ENCODE data around the gene OBSCN. TPM values are rescaled to one million over a fixed set of nuclear protein-coding genes. Genes with fewer than 3 reads are reported as not detected.

Gene OBSCN
- total RNA-seq, 1 donor from 2014 or later = 10.2 TPM

DNA sequence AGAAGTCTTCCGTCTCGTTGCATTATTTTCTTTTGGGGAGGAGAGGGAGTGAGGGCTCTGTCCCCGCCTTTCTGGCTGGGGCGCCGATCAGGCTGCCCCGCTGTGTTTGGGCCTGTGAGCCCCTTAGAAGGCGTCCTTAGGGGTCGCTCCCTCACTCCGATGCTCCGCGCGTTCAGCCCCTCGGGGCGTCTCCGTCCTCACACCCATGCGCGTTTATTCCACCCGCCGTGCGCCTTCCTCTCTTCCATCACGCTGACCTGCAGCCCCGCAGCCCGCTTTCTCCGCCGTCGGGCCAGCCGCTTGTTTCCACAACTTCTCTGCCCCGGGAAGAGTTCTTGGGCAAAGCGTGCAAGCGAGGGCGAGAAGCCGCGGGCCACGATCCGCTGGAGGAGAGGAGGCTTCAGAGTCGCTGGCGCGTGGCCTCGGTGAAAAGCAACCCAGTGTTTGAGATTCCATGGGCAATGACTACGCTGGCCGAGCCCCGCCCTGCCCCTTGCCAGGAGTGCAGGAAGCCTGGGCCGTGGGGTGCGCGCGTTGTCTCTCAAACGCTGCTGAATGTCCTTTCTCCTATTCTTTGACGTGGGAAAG, 171.1 kb downstream of the OBSCN start:
- no peak for TF ChIP-seq CTCF (IDR thresholded peaks at IDR 0.05)
- H3K27me3 Mint-ChIP-seq (ENCODE audit: low read depth) = no peaks in the 10 kb centered on the region
- peak overlapping the region; percentile 43 for H3K27ac Mint-ChIP-seq (ENCODE audit: unreplicated experiment)
- peaks cover 8% of the 10 kb centered on the region for H3K4me1 Mint-ChIP-seq (ENCODE audit: low read depth)
- no peaks in the 10 kb centered on the region for H3K9me3 Mint-ChIP-seq (ENCODE audit: low read depth)
- H3K36me3 Mint-ChIP-seq (ENCODE audit: low read depth) = no peaks in the 10 kb centered on the region
- H3K4me3 Mint-ChIP-seq (ENCODE audit: unreplicated experiment) = peak overlapping the region; percentile 87
- peak; percentile 82 for DNase-seq (ENCODE audit: low spot score)

DNA sequence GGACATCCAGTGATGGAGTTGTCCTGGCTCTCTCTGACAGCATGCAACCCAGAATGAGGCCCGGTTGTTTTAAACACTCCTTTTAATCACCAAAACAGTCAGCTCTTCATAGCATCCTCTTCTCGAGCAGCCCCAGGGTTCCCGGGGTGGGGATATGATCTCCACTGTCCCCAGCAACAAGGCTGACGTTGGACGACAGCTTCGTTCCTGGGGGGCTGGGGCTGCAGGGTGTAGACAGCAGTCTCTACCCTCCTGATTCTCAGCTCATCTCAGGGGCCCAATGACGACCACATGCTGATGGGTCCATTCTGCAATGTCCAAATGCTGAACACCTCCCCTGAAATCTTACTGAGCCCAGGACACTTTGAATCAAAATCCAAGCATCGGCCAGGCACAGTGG, 171.8 kb downstream of the OBSCN start:
- H3K36me3 Mint-ChIP-seq (ENCODE audit: low read depth) = no peaks in the 10 kb centered on the region
- TF ChIP-seq CTCF (IDR thresholded peaks at IDR 0.05) = no peak
- no peak overlapping the region for H3K4me3 Mint-ChIP-seq (ENCODE audit: unreplicated experiment)
- H3K27me3 Mint-ChIP-seq (ENCODE audit: low read depth) = no peaks in the 10 kb centered on the region
- no peak overlapping the region for H3K27ac Mint-ChIP-seq (ENCODE audit: unreplicated experiment)
- H3K4me1 Mint-ChIP-seq (ENCODE audit: low read depth) = peaks cover 8% of the 10 kb centered on the region
- no peaks in the 10 kb centered on the region for H3K9me3 Mint-ChIP-seq (ENCODE audit: low read depth)
- peak; percentile 50 for DNase-seq (ENCODE audit: low spot score)

DNA sequence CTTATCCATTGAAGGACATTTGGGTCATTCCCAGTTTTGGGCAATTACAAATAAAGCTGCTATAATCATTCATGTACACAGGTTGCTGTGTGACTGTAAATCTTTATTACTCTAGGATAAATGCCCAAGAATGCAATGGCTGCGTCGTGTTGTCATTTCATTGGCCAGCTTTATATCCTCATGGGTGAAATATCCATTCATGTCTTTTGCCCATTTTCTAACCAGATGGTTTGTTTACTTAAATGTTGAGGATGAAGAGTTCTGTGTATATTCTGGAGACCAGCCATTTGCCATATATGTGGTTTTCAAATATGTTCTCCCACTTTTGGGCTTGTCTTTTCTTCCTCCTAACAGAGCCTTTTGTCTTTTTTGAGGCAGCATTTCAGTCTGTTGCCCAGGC, 173.5 kb downstream of the OBSCN start:
- no peaks in the 10 kb centered on the region for H3K9me3 Mint-ChIP-seq (ENCODE audit: low read depth)
- H3K36me3 Mint-ChIP-seq (ENCODE audit: low read depth) = no peaks in the 10 kb centered on the region
- TF ChIP-seq CTCF (IDR thresholded peaks at IDR 0.05) = no peak
- no peak overlapping the region for H3K4me3 Mint-ChIP-seq (ENCODE audit: unreplicated experiment)
- no peak for DNase-seq (ENCODE audit: low spot score)
- H3K4me1 Mint-ChIP-seq (ENCODE audit: low read depth) = peaks cover 8% of the 10 kb centered on the region
- H3K27me3 Mint-ChIP-seq (ENCODE audit: low read depth) = peaks cover 3% of the 10 kb centered on the region
- no peak overlapping the region for H3K27ac Mint-ChIP-seq (ENCODE audit: unreplicated experiment)

DNA sequence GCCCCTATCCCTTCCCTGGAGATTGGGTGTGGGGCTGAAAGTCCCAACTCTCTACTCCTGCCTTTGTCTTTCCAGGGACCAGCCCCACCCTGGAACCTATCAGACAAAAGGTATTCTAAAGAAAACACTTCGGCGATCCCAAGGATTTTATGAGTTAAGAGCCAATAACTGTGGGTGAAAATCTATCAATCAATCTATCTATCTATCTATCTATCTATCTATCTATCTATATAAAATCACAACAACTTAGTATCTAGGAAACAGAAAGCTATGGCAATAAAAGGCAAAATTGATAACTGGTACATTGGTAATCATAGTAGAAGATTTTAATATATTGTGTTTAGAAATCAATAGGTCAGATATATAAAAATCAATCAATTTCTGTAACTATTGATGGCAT, 175.9 kb downstream of the OBSCN start:
- Mint-ChIP-seq H3K36me3 (ENCODE audit: low read depth) (no peaks in the 10 kb centered on the region), H3K27me3 (ENCODE audit: low read depth) (peaks cover 3% of the 10 kb centered on the region), H3K9me3 (ENCODE audit: low read depth) (no peaks in the 10 kb centered on the region), H3K27ac (ENCODE audit: unreplicated experiment) (no peak overlapping the region), H3K4me1 (ENCODE audit: low read depth) (peaks cover 6% of the 10 kb centered on the region), H3K4me3 (ENCODE audit: unreplicated experiment) (no peak overlapping the region)
- no peak for DNase-seq (ENCODE audit: low spot score)
- TF ChIP-seq CTCF (IDR thresholded peaks at IDR 0.05) = no peak

GRCh38 chr1:228385232-228385631, 177.4 kb downstream of the OBSCN start:
- H3K4me1 Mint-ChIP-seq (ENCODE audit: low read depth) = no peaks in the 10 kb centered on the region

More at GRCh38 chr1:228385232-228385631, 177.4 kb downstream of the OBSCN start:
- Mint-ChIP-seq H3K4me3 (ENCODE audit: unreplicated experiment) (no peak overlapping the region), H3K27ac (ENCODE audit: unreplicated experiment) (no peak overlapping the region), H3K27me3 (ENCODE audit: low read depth) (peaks cover 3% of the 10 kb centered on the region), H3K9me3 (ENCODE audit: low read depth) (no peaks in the 10 kb centered on the region), H3K36me3 (ENCODE audit: low read depth) (no peaks in the 10 kb centered on the region)
- DNase-seq (ENCODE audit: low spot score) = no peak
- no peak for TF ChIP-seq CTCF (IDR thresholded peaks at IDR 0.05)
